IMR-90 (cell line): Measurements from ENCODE around the gene HDAC8. TPM values are rescaled to one million over a fixed set of nuclear protein-coding genes. Genes with fewer than 3 reads are reported as not detected.

Experiments used
- ATAC-seq: fragments of 200-7000 bp; cut with Tn5 transposase; 2 replicates; pipeline ENCODE4 v1.9.1; 2020; ENCODE audit warnings: low read depth, mild to moderate bottlenecking, moderate library complexity
- BruUV-seq: library from RNA; stranded (reverse); fragments of 400-500 nt; replicated peaks from 2 replicates; lab custom pipeline; 2021; lab: Mats Ljungman, UMichigan
- CTCF ChIA-PET: fragments of 300-600 bp; formaldehyde crosslinking; extraction: SDS; loops from one replicate; lab custom pipeline; 2021; ENCODE audit warnings: antibody characterized with exemption; lab: Yijun Ruan, JAX
- POLR2A ChIA-PET: fragments of 300-600 bp; sonication (Branson Sonifier 250); formaldehyde crosslinking; loops from one replicate; lab custom pipeline; 2022; ENCODE audit warnings: antibody characterized with exemption; ENCODE audit not compliant: unreplicated experiment; lab: Charles Lee
- DNase-seq: peaks from one replicate; pipeline ENCODE4 v3.0.0; 2013
- H2AFZ ChIP-seq: replicated peaks from 2 replicates; pipeline ENCODE3; 2013; ENCODE audit warnings: low read length, mild to moderate bottlenecking; ENCODE audit not compliant: poor library complexity
- H2AK5ac ChIP-seq: 2 replicates; pipeline ENCODE4 v1.6.1; 2013; ENCODE audit warnings: low read depth, low read length, inconsistent platforms
- H2AK9ac ChIP-seq: replicated peaks from 2 replicates; pipeline ENCODE3; 2013; ENCODE audit warnings: mild to moderate bottlenecking, low read depth, low read length, moderate library complexity; ENCODE audit not compliant: poor library complexity
- H2BK120ac ChIP-seq: 2 replicates; pipeline ENCODE4 v1.6.1; 2013; ENCODE audit warnings: low read depth, low read length, inconsistent platforms
- H2BK15ac ChIP-seq: 3 replicates; pipeline ENCODE4 v1.6.1; 2013; ENCODE audit warnings: low read depth, low read length, inconsistent platforms
- H2BK20ac ChIP-seq: 2 replicates; pipeline ENCODE4 v1.6.1; 2013; ENCODE audit warnings: low read depth, mild to moderate bottlenecking, inconsistent platforms, low read length, moderate library complexity
- H2BK5ac ChIP-seq: 2 replicates; pipeline ENCODE4 v1.6.1; 2013; ENCODE audit warnings: mild to moderate bottlenecking, low read depth, low read length, inconsistent platforms; ENCODE audit not compliant: poor library complexity, severe bottlenecking
- H3K14ac ChIP-seq: replicated peaks from 2 replicates; pipeline ENCODE4 v1.6.1; 2013; ENCODE audit warnings: low read depth, low read length, inconsistent platforms
- H3K18ac ChIP-seq: 2 replicates; pipeline ENCODE4 v1.6.1; 2013; ENCODE audit warnings: low read depth, low read length, control low read depth
- H3K23ac ChIP-seq: 2 replicates; pipeline ENCODE4 v1.6.1; 2013; ENCODE audit warnings: low read depth, low read length, inconsistent platforms
- H3K27ac ChIP-seq: 2 replicates; pipeline ENCODE4 v1.5.1; 2013; ENCODE audit warnings: mild to moderate bottlenecking, control low read depth, low read length; ENCODE audit not compliant: insufficient read depth
- H3K27me3 ChIP-seq: 2 replicates; pipeline ENCODE4 v1.6.1; 2013; ENCODE audit warnings: low read length; ENCODE audit not compliant: control insufficient read depth, insufficient read depth
- H3K36me3 ChIP-seq: 2 replicates; pipeline ENCODE4 v1.6.1; 2013; ENCODE audit warnings: low read length, mixed read lengths; ENCODE audit not compliant: control insufficient read depth, insufficient read depth
- H3K4ac ChIP-seq: 2 replicates; pipeline ENCODE4 v1.6.1; 2013; ENCODE audit warnings: low read depth, low read length, inconsistent platforms
- H3K4me1 ChIP-seq: 2 replicates; pipeline ENCODE4 v1.6.1; 2013; ENCODE audit warnings: low read length, mixed read lengths; ENCODE audit not compliant: control insufficient read depth, insufficient read depth
- H3K4me2 ChIP-seq: 2 replicates; pipeline ENCODE4 v1.6.1; 2013; ENCODE audit warnings: low read depth, mild to moderate bottlenecking, control low read depth, low read length, moderate library complexity
- H3K4me3 ChIP-seq: 2 replicates; pipeline ENCODE4 v1.5.1; 2013; ENCODE audit warnings: low read depth, mild to moderate bottlenecking, control low read depth, low read length, moderate library complexity; ENCODE audit not compliant: insufficient read depth
- H3K56ac ChIP-seq: 2 replicates; pipeline ENCODE4 v1.6.1; 2013; ENCODE audit warnings: low read length, inconsistent platforms; ENCODE audit not compliant: insufficient read depth; ENCODE audit errors: extremely low read depth
- H3K79me1 ChIP-seq, 2 experiments: 2 replicates each; pipeline ENCODE4 v1.6.1; 2013; ENCODE audit warnings: low read length in 2 of 2, inconsistent platforms in 1 of 2, low read depth in 1 of 2
- H3K9ac ChIP-seq: 2 replicates; pipeline ENCODE4 v1.6.1; 2013; ENCODE audit warnings: low read depth, low read length, control low read depth
- H3K9me1 ChIP-seq: 2 replicates; pipeline ENCODE4 v1.6.1; 2013; ENCODE audit warnings: low read length, inconsistent platforms; ENCODE audit not compliant: insufficient read depth
- H3K9me3 ChIP-seq: 2 replicates; pipeline ENCODE4 v1.6.1; 2013; ENCODE audit warnings: low read length; ENCODE audit not compliant: control insufficient read depth, insufficient read depth
- H4K20me1 ChIP-seq: 2 replicates; pipeline ENCODE4 v1.6.1; 2013; ENCODE audit warnings: low read length, inconsistent platforms; ENCODE audit not compliant: insufficient read depth
- H4K5ac ChIP-seq: 2 replicates; pipeline ENCODE4 v1.6.1; 2013; ENCODE audit warnings: mild to moderate bottlenecking, low read depth, low read length, control low read depth
- H4K8ac ChIP-seq, 2 experiments: 2 replicates each; pipeline ENCODE4 v1.6.1; 2013; ENCODE audit warnings: low read depth in 2 of 2, low read length in 2 of 2, control low read depth in 1 of 2, inconsistent platforms in 1 of 2
- H4K91ac ChIP-seq: 2 replicates; pipeline ENCODE4 v1.6.1; 2013; ENCODE audit warnings: low read depth, low read length, inconsistent platforms; ENCODE audit not compliant: insufficient read depth
- BHLHE40 ChIP-seq: fragments of 150-350 bp; IDR thresholded peaks from 2 replicates; pipeline ENCODE4 v1.6.1; 2016; ENCODE audit warnings: mild to moderate bottlenecking, low read depth, low read length
- CEBPB ChIP-seq: IDR thresholded peaks from 2 replicates; pipeline ENCODE4 v1.6.1; 2012; ENCODE audit warnings: low read depth, low read length, improper control_type of control experiment
- CHD1 ChIP-seq: IDR thresholded peaks from 2 replicates; pipeline ENCODE4 v1.6.1; 2012; ENCODE audit warnings: low read depth, low read length, improper control_type of control experiment
- FOS ChIP-seq: fragments of 150-350 bp; IDR thresholded peaks from 2 replicates; pipeline ENCODE4 v1.6.1; 2016; ENCODE audit warnings: low read depth, low read length
- MAFK ChIP-seq: IDR thresholded peaks from 2 replicates; pipeline ENCODE4 v1.6.1; 2012; ENCODE audit warnings: low read depth, low read length, improper control_type of control experiment
- MAZ ChIP-seq: IDR thresholded peaks from 2 replicates; pipeline ENCODE4 v1.6.1; 2012; ENCODE audit warnings: low read depth, mild to moderate bottlenecking, low read length, improper control_type of control experiment, moderate library complexity, borderline replicate concordance
- MXI1 ChIP-seq: IDR thresholded peaks from 2 replicates; pipeline ENCODE4 v1.6.1; 2012; ENCODE audit warnings: low read depth, mild to moderate bottlenecking, low read length, moderate library complexity, borderline replicate concordance
- NFE2L2 ChIP-seq: fragments of 150-350 bp; IDR thresholded peaks from 2 replicates; pipeline ENCODE4 v1.6.1; 2016; ENCODE audit warnings: low read depth, mild to moderate bottlenecking, low read length
- POLR2A ChIP-seq: IDR thresholded peaks from 2 replicates; pipeline ENCODE4 v1.6.1; 2012; ENCODE audit warnings: mild to moderate bottlenecking, low read depth, low read length
- RAD21 ChIP-seq: IDR thresholded peaks from 2 replicates; pipeline ENCODE4 v1.6.1; 2012; ENCODE audit warnings: low read length, improper control_type of control experiment
- RCOR1 ChIP-seq: IDR thresholded peaks from 2 replicates; pipeline ENCODE4 v1.6.1; 2012; ENCODE audit warnings: mild to moderate bottlenecking, low read length, improper control_type of control experiment; ENCODE audit not compliant: insufficient replicate concordance
- RFX5 ChIP-seq: IDR thresholded peaks from 2 replicates; pipeline ENCODE4 v1.8.0; 2012; ENCODE audit warnings: low read depth, mild to moderate bottlenecking, low read length, moderate library complexity
- SMC3 ChIP-seq: fragments of 150-350 bp; IDR thresholded peaks from 2 replicates; pipeline ENCODE4 v1.6.1; 2016; ENCODE audit warnings: low read depth, mild to moderate bottlenecking, antibody characterized with exemption, low read length, moderate library complexity
- WGBS, 2 experiments: methylation state at CpG; one replicate each; pipeline versions ENCODE4 v1.1.5 to v1.1.7; 2013; ENCODE audit warnings: missing lambda C conversion rate in 2 of 2; ENCODE audit not compliant: insufficient read length in 1 of 2; ENCODE audit errors: extremely low coverage in 2 of 2; 5-methylcytosine and 5-hydroxymethylcytosine counted together
- dilution Hi-C: fragments of 300-500 bp; cut with HindIII; formaldehyde crosslinking; loops from one replicate; pipeline ENCODE4 v1.14.3; 2018; ENCODE audit warnings: low sequenced_read_pairs; ENCODE audit not compliant: unreplicated experiment
- in situ Hi-C: fragments of 300-500 bp; cut with MboI; formaldehyde crosslinking; loops from 3 replicates; pipeline ENCODE4 v1.14.3; 2019; ENCODE audit warnings: low sequenced_read_pairs, inconsistent platforms, mixed read lengths
- intact Hi-C: fragments of 100-400 bp; cut with micrococcal nuclease; formaldehyde crosslinking; loops from 2 replicates; pipeline ENCODE4 v1.10.0; 2022
- polyA plus RNA-seq, 3 experiments: library from polyadenylated mRNA; depleted of rRNA; stranded (reverse); fragments of >200 nt; gene quantifications; 2 replicates each; pipeline ENCODE4 v1.2.3, GENCODE V29; 2012; ENCODE audit warnings: low replicate concordance in 1 of 3
- total RNA-seq: library from RNA; depleted of rRNA; stranded (reverse); fragments of >200 nt; gene quantifications from 2 replicates; pipeline ENCODE4 v1.2.3, GENCODE V29; 2012
- TF ChIP-seq, protein P1 (sequence below): conservative IDR thresholded peaks from 2 replicates; pipeline ENCODE4 v1.5.1; 2012; ENCODE audit warnings: mild to moderate bottlenecking, low read depth, low read length, improper control_type of control experiment
- TF ChIP-seq, protein P2 (sequence below): fragments of 150-350 bp; IDR thresholded peaks from 2 replicates; pipeline ENCODE4 v1.6.1; 2017; ENCODE audit warnings: mild to moderate bottlenecking, antibody characterized with exemption, low read length, low read depth
- TF ChIP-seq, protein P3 (sequence below): fragments of 150-350 bp; IDR thresholded peaks from 2 replicates; pipeline ENCODE4 v1.6.1; 2016; ENCODE audit warnings: low read depth, mild to moderate bottlenecking, low read length, moderate library complexity, borderline replicate concordance

The HDAC8 gene
- total and polyA plus RNA-seq, 2 of the 4 experiments (the other 2 are of a cell fraction) = 16.1 to 28.5 TPM

DNA sequence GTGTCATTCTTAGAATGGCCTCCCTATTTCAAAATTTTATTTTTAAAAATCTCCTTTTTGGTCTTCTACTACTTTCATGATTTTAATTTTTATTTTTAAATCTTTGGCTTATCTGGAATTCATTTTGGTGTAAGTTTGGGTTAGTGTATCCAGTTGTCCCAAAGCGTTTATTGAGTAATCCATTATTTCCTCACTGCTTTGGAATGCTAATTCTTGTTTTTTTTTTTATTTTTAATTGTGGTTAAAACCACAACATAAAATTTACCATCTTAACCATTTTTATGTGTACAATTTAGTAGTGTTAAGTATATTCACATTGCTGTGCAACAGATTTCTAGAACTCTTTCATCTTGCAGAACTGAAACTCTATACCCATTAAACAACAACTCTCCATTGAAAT is 275.7 kb downstream of the HDAC8 start:
- no peaks in the 10 kb centered on the region for H3K79me1 ChIP-seq
- no peaks in the 10 kb centered on the region for H3K4me1 ChIP-seq
- ATAC-seq (no peak), DNase-seq (no peak)
- H2AK9ac ChIP-seq = no peak overlapping the region
- H3K23ac ChIP-seq = no peak overlapping the region
- H3K56ac ChIP-seq = no peak overlapping the region
- no peak overlapping the region for H3K4me2 ChIP-seq
- peaks cover 59% of the 10 kb centered on the region for H3K27me3 ChIP-seq
- no peaks in the 10 kb centered on the region for H4K20me1 ChIP-seq
- no peak overlapping the region for H3K4ac ChIP-seq
- in situ Hi-C loops = no loop called here
- TF ChIP-seq FOS = no peak
- TF ChIP-seq, protein P1, sequence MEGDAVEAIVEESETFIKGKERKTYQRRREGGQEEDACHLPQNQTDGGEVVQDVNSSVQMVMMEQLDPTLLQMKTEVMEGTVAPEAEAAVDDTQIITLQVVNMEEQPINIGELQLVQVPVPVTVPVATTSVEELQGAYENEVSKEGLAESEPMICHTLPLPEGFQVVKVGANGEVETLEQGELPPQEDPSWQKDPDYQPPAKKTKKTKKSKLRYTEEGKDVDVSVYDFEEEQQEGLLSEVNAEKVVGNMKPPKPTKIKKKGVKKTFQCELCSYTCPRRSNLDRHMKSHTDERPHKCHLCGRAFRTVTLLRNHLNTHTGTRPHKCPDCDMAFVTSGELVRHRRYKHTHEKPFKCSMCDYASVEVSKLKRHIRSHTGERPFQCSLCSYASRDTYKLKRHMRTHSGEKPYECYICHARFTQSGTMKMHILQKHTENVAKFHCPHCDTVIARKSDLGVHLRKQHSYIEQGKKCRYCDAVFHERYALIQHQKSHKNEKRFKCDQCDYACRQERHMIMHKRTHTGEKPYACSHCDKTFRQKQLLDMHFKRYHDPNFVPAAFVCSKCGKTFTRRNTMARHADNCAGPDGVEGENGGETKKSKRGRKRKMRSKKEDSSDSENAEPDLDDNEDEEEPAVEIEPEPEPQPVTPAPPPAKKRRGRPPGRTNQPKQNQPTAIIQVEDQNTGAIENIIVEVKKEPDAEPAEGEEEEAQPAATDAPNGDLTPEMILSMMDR = no peak
- no peak for TF ChIP-seq POLR2A
- no peak for TF ChIP-seq RFX5
- no peak for TF ChIP-seq CHD1
- no peak for TF ChIP-seq SMC3
- TF ChIP-seq MAFK = no peak
- TF ChIP-seq CEBPB = no peak
- no peak for TF ChIP-seq NFE2L2
- no peak for TF ChIP-seq BHLHE40
- no peak for TF ChIP-seq MAZ
- TF ChIP-seq RAD21 = no peak
- TF ChIP-seq, protein P2, sequence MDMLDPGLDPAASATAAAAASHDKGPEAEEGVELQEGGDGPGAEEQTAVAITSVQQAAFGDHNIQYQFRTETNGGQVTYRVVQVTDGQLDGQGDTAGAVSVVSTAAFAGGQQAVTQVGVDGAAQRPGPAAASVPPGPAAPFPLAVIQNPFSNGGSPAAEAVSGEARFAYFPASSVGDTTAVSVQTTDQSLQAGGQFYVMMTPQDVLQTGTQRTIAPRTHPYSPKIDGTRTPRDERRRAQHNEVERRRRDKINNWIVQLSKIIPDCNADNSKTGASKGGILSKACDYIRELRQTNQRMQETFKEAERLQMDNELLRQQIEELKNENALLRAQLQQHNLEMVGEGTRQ = no peak
- no peak for TF ChIP-seq RCOR1
- TF ChIP-seq, protein P3, sequence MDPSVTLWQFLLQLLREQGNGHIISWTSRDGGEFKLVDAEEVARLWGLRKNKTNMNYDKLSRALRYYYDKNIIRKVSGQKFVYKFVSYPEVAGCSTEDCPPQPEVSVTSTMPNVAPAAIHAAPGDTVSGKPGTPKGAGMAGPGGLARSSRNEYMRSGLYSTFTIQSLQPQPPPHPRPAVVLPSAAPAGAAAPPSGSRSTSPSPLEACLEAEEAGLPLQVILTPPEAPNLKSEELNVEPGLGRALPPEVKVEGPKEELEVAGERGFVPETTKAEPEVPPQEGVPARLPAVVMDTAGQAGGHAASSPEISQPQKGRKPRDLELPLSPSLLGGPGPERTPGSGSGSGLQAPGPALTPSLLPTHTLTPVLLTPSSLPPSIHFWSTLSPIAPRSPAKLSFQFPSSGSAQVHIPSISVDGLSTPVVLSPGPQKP = no peak
- TF ChIP-seq MXI1 = no peak
- H3K18ac ChIP-seq = no peak overlapping the region
- no peak overlapping the region for H3K9ac ChIP-seq
- H3K9me1 ChIP-seq = 0 out of 2 replicates have a peak, but pooled peaks cover 4% of the 10 kb centered on the region
- POLR2A ChIA-PET = no interaction called here
- no peak overlapping the region for H4K91ac ChIP-seq
- intact Hi-C loops = no loop called here
- H2BK20ac ChIP-seq = no peak overlapping the region
- no peak overlapping the region for H2BK120ac ChIP-seq
- no peak overlapping the region for H3K4me3 ChIP-seq
- WGBS, 2 experiments = no CpG with 5 or more reads among the region's 1 CpG
- H4K5ac ChIP-seq = no peak overlapping the region
- BruUV-seq = no TSS peak
- no peaks in the 10 kb centered on the region for H3K9me3 ChIP-seq
- H2AFZ ChIP-seq = no peak overlapping the region
- dilution Hi-C loops = no loop called here
- H3K36me3 ChIP-seq = no peaks in the 10 kb centered on the region
- H2BK5ac ChIP-seq = no peak overlapping the region
- H2AK5ac ChIP-seq = no peak overlapping the region
- H4K8ac ChIP-seq = no peak overlapping the region
- H2BK15ac ChIP-seq = no peak overlapping the region
- CTCF ChIA-PET = no interaction called here
- no peak overlapping the region for H3K27ac ChIP-seq
- no peak overlapping the region for H3K14ac ChIP-seq
